Measurements from ENCODE around the gene PTPRG. TPM values are rescaled to one million over a fixed set of nuclear protein-coding genes. Genes with fewer than 3 reads are reported as not detected.

The PTPRG gene
- total and polyA plus RNA-seq, 4 donors: 3.6 to 35.6 (median 8.1) TPM

GRCh38 chr3:62207197-62207596 lies 645.8 kb downstream of the PTPRG start:
- Histone ChIP-seq H3K9ac (ENCODE audit: low read depth in 1 of 2, low read length in 2 of 2) (no peak overlapping the region), H3K4me1 (ENCODE audit: control insufficient read depth in 4 of 4, insufficient read depth in 4 of 4, low read length in 3 of 4) (peaks cover 0 to 6% (median 0%) of the 10 kb centered on the region in 4 donors), H3K36me3 (ENCODE audit: control insufficient read depth in 4 of 4, insufficient read depth in 3 of 4, low read depth in 1 of 4, low read length in 3 of 4) (peaks cover 0 to 6% (median 2%) of the 10 kb centered on the region in 4 donors), H3K27ac (ENCODE audit: low read depth in 1 of 2, low read length in 2 of 2) (no peak overlapping the region), H3K9me3 (ENCODE audit: control insufficient read depth in 4 of 4, low read length in 3 of 4) (no peaks in the 10 kb centered on the region), H3K4me3 (ENCODE audit: low read depth in 1 of 3, low read length in 3 of 3) (no peak overlapping the region), H3K27me3 (ENCODE audit: control insufficient read depth in 4 of 4, insufficient read depth in 4 of 4, low read length in 3 of 4) (no peaks in the 10 kb centered on the region)
- peak in 1 of 2 donors; percentile 21 for TF ChIP-seq RXRA (IDR thresholded peaks at IDR 0.05)
- peak; percentile 42 to 45 for TF ChIP-seq HNF4A (conservative IDR thresholded peaks at IDR 0.05)
- no peak for TF ChIP-seq GABPA (IDR thresholded peaks at IDR 0.05 in 1 of 2, conservative IDR thresholded peaks at IDR 0.05 in 1 of 2)
- TF ChIP-seq EGR1 (IDR thresholded peaks at IDR 0.05; ENCODE audit: low read depth in 2 of 2): no peak
- TF ChIP-seq RAD21 (IDR thresholded peaks at IDR 0.05): no peak
- WGBS: 40% methylated on average over 3 of the region's 3 CpGs
- DNase-seq (ENCODE audit: low spot score): no peak

- Histone ChIP-seq H3K27me3 (ENCODE audit: control insufficient read depth in 4 of 4, insufficient read depth in 4 of 4, low read length in 3 of 4) (no peaks in the 10 kb centered on the region), H3K27ac (ENCODE audit: low read depth in 1 of 2, low read length in 2 of 2) (no peak overlapping the region), H3K36me3 (ENCODE audit: control insufficient read depth in 4 of 4, insufficient read depth in 3 of 4, low read depth in 1 of 4, low read length in 3 of 4) (peaks cover 0 to 5% (median 2%) of the 10 kb centered on the region in 4 donors), H3K4me3 (ENCODE audit: low read depth in 1 of 3, low read length in 3 of 3) (no peak overlapping the region), H3K9me3 (ENCODE audit: control insufficient read depth in 4 of 4, low read length in 3 of 4) (no peaks in the 10 kb centered on the region), H3K9ac (ENCODE audit: low read depth in 1 of 2, low read length in 2 of 2) (no peak overlapping the region), H3K4me1 (ENCODE audit: control insufficient read depth in 4 of 4, insufficient read depth in 4 of 4, low read length in 3 of 4) (peaks cover 0 to 6% (median 0%) of the 10 kb centered on the region in 4 donors)
- no peak for TF ChIP-seq SP1 (IDR thresholded peaks at IDR 0.05)
- no peak for TF ChIP-seq TAF1 (conservative IDR thresholded peaks at IDR 0.05)
- TF ChIP-seq GABPA (IDR thresholded peaks at IDR 0.05 in 1 of 2, conservative IDR thresholded peaks at IDR 0.05 in 1 of 2): no peak
- TF ChIP-seq ZBTB33 (IDR thresholded peaks at IDR 0.05): no peak
- TF ChIP-seq REST (IDR thresholded peaks at IDR 0.05): no peak
- no peak for TF ChIP-seq ATF3 (IDR thresholded peaks at IDR 0.05)
- no peak for TF ChIP-seq JUND (IDR thresholded peaks at IDR 0.05)
- TF ChIP-seq RXRA (IDR thresholded peaks at IDR 0.05): no peak
- TF ChIP-seq NR2F2 (IDR thresholded peaks at IDR 0.05): no peak
- TF ChIP-seq FOXA1 (IDR thresholded peaks at IDR 0.05): no peak
- no peak for TF ChIP-seq RAD21 (IDR thresholded peaks at IDR 0.05)
- TF ChIP-seq CTCF (IDR thresholded peaks at IDR 0.05; ENCODE audit: low read depth, low read length, missing input control): no peak
- TF ChIP-seq EGR1 (IDR thresholded peaks at IDR 0.05; ENCODE audit: low read depth in 2 of 2): no peak
- no peak for TF ChIP-seq HNF4A (conservative IDR thresholded peaks at IDR 0.05)
- no peak for TF ChIP-seq HNF4G (IDR thresholded peaks at IDR 0.05)
- no peak for TF ChIP-seq FOXA2 (IDR thresholded peaks at IDR 0.05)
- TF ChIP-seq MAX (IDR thresholded peaks at IDR 0.05): no peak
- no peak for TF ChIP-seq YY1 (IDR thresholded peaks at IDR 0.05)
- 95% methylated on average over 4 of the region's 4 CpGs for WGBS
- no peak for DNase-seq (ENCODE audit: low spot score)
These were observed 647.0 kb downstream of the PTPRG start for GRCh38 chr3:62208385-62208784.

All from liver (tissue), 9 donors.